Natural killer cell (primary cell): Measurements from ENCODE around the gene MID1. TPM values are rescaled to one million over a fixed set of nuclear protein-coding genes. Genes with fewer than 3 reads are reported as not detected.

Source experiments
- ATAC-seq, 3 donors: fragments of 150-1000 bp in 2 of 3; fragments of 200-7000 bp in 1 of 3; cut with Tn5 transposase; 1 replicate in 1 of 3; 2 replicates in 2 of 3; pipeline ENCODE4 v1.10.0; 2021; ENCODE audit warnings: mild to moderate bottlenecking in 2 of 3, moderate library complexity in 2 of 3
- DNase-seq, 2 donors: peaks; one replicate each; pipeline versions ENCODE4 v3.0.0 to v3.0.0-alpha.2; 2013 to 2021; ENCODE audit warnings: mixed read lengths in 1 of 2
- H3K27ac ChIP-seq: one replicate; pipeline ENCODE4 v1.5.1; 2013; ENCODE audit warnings: mild to moderate bottlenecking, low read length
- H3K27me3 ChIP-seq: one replicate; pipeline ENCODE4 v1.6.1; 2013; ENCODE audit warnings: low read length; ENCODE audit not compliant: control insufficient read depth, insufficient read depth
- H3K36me3 ChIP-seq: one replicate; pipeline ENCODE4 v1.6.1; 2013; ENCODE audit warnings: low read length; ENCODE audit not compliant: control insufficient read depth, insufficient read depth
- H3K4me1 ChIP-seq: one replicate; pipeline ENCODE4 v1.6.1; 2013; ENCODE audit warnings: low read length; ENCODE audit not compliant: control insufficient read depth, insufficient read depth
- H3K4me3 ChIP-seq: one replicate; pipeline ENCODE4 v1.5.1; 2013; ENCODE audit warnings: low read length
- H3K9me3 ChIP-seq: one replicate; pipeline ENCODE4 v1.6.1; 2013; ENCODE audit warnings: low read length; ENCODE audit not compliant: control insufficient read depth, insufficient read depth
- H3K27ac Mint-ChIP-seq, 2 donors: one replicate each; pipeline ENCODE4 v1.8.0; 2022; ENCODE audit warnings: mild to moderate bottlenecking in 2 of 2, mixed read lengths in 2 of 2, moderate library complexity in 1 of 2
- H3K27me3 Mint-ChIP-seq, 2 donors: one replicate each; pipeline ENCODE4 v1.8.0; 2022; ENCODE audit warnings: low read depth in 2 of 2, mixed read lengths in 2 of 2
- H3K36me3 Mint-ChIP-seq: one replicate; pipeline ENCODE4 v1.8.0; 2022; ENCODE audit warnings: mixed read lengths
- H3K4me1 Mint-ChIP-seq, 2 donors: one replicate each; pipeline ENCODE4 v1.8.0; 2022; ENCODE audit warnings: mixed read lengths in 2 of 2
- H3K4me3 Mint-ChIP-seq: one replicate; pipeline ENCODE4 v1.8.0; 2022; ENCODE audit warnings: mild to moderate bottlenecking, moderate library complexity, mixed read lengths
- H3K9me3 Mint-ChIP-seq, 2 donors: one replicate each; pipeline ENCODE4 v1.8.0; 2022; ENCODE audit warnings: mixed read lengths in 2 of 2
- WGBS: methylation state at CpG from one replicate; pipeline ENCODE4 v1.1.7; 2013; ENCODE audit warnings: missing lambda C conversion rate; ENCODE audit not compliant: insufficient coverage; 5-methylcytosine and 5-hydroxymethylcytosine counted together
- intact Hi-C: fragments of 100-400 bp; cut with micrococcal nuclease; formaldehyde crosslinking; loops from one replicate; pipeline ENCODE4 v1.14.2; 2022
- total RNA-seq, 4 donors: library from RNA; stranded (reverse); fragments of 120-200 nt in 1 of 4; gene quantifications; one replicate each; pipeline versions ENCODE4 v1.2.3 to v1.2.4, GENCODE V29; 2013 to 2022
- TF ChIP-seq, protein P1 (sequence below): fragments of 200-600 bp; IDR thresholded peaks from one replicate; pipeline ENCODE4 v1.8.0; 2022; ENCODE audit warnings: antibody characterized with exemption

The MID1 gene
- total RNA-seq, 3 donors from 2014 or later (not counting 1 experiment from before 2014, with no cell fraction given): not detected

DNA sequence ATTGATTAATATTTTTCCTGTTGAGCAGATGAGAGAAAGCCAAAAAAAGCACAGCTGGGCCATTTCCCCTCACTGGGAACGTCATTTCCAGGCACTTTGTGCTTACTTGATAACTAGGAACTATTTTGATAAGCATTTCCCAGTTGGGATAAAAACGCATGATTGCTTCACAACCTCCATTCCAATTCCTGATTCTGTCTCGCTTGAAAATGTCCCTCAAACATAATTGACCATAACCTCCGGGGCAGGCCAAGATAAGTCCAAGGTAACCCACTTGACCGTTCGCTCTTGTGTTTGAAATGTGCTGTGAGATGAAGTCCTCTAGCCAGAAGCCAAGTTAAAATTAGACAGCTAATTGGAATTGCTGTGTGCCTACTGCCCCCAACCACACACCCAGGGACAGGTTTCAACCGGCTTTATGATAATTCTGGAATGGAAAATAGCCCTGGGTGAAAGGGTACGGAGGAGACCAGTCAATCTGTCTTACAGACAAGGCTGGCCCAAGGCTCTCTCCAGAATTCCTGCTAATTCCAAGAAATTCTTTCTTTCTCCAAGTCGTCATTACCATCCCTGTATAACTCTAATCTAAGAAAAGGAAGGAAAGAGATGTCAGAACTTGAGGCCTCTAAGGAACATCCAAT lies 137.1 kb downstream of the MID1 start:
- H3K36me3 Mint-ChIP-seq: no peaks in the 10 kb centered on the region
- no peak overlapping the region for H3K27ac ChIP-seq
- no peaks in the 10 kb centered on the region for H3K4me1 Mint-ChIP-seq
- no peak overlapping the region for H3K27ac Mint-ChIP-seq
- no peaks in the 10 kb centered on the region for H3K4me1 ChIP-seq
- TF ChIP-seq, protein P1, sequence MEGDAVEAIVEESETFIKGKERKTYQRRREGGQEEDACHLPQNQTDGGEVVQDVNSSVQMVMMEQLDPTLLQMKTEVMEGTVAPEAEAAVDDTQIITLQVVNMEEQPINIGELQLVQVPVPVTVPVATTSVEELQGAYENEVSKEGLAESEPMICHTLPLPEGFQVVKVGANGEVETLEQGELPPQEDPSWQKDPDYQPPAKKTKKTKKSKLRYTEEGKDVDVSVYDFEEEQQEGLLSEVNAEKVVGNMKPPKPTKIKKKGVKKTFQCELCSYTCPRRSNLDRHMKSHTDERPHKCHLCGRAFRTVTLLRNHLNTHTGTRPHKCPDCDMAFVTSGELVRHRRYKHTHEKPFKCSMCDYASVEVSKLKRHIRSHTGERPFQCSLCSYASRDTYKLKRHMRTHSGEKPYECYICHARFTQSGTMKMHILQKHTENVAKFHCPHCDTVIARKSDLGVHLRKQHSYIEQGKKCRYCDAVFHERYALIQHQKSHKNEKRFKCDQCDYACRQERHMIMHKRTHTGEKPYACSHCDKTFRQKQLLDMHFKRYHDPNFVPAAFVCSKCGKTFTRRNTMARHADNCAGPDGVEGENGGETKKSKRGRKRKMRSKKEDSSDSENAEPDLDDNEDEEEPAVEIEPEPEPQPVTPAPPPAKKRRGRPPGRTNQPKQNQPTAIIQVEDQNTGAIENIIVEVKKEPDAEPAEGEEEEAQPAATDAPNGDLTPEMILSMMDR: no peak
- DNase-seq: no peak
- no peaks in the 10 kb centered on the region for H3K27me3 Mint-ChIP-seq
- H3K27me3 ChIP-seq: no peaks in the 10 kb centered on the region
- no peak overlapping the region for H3K4me3 Mint-ChIP-seq
- H3K4me3 ChIP-seq: no peak overlapping the region
- intact Hi-C loops: no loop called here
- no peaks in the 10 kb centered on the region for H3K9me3 ChIP-seq
- 96% methylated on average over 3 of the region's 9 CpGs for WGBS
- peaks cover 2% of the 10 kb centered on the region in 2 donors for H3K9me3 Mint-ChIP-seq
- H3K36me3 ChIP-seq: no peaks in the 10 kb centered on the region
- no peak for ATAC-seq

GRCh38 chrX:10482708-10483107 lies 137.7 kb downstream of the MID1 start:
- 90% methylated on average over 4 of the region's 5 CpGs for WGBS
- DNase-seq (no peak), ATAC-seq (no peak)
- H3K4me3 ChIP-seq: no peak overlapping the region
- H3K27ac Mint-ChIP-seq: no peak overlapping the region
- H3K4me3 Mint-ChIP-seq: no peak overlapping the region
- no peaks in the 10 kb centered on the region for H3K9me3 ChIP-seq
- TF ChIP-seq, protein P1: no peak
- intact Hi-C loops: no loop called here
- no peaks in the 10 kb centered on the region for H3K36me3 Mint-ChIP-seq
- H3K27ac ChIP-seq: no peak overlapping the region
- peaks cover 2% of the 10 kb centered on the region in 2 donors for H3K9me3 Mint-ChIP-seq
- no peaks in the 10 kb centered on the region for H3K36me3 ChIP-seq
- no peaks in the 10 kb centered on the region for H3K27me3 ChIP-seq
- no peaks in the 10 kb centered on the region for H3K27me3 Mint-ChIP-seq
- no peaks in the 10 kb centered on the region for H3K4me1 ChIP-seq
- no peaks in the 10 kb centered on the region for H3K4me1 Mint-ChIP-seq

GRCh38 chrX:10482261-10482660 lies 138.1 kb downstream of the MID1 start:
- no peak overlapping the region for H3K27ac ChIP-seq
- Mint-ChIP-seq H3K9me3 (peaks cover 2% of the 10 kb centered on the region in 2 donors), H3K4me1 (no peaks in the 10 kb centered on the region), H3K27me3 (no peaks in the 10 kb centered on the region), H3K4me3 (no peak overlapping the region), H3K36me3 (no peaks in the 10 kb centered on the region), H3K27ac (no peak overlapping the region)
- ATAC-seq: no peak
- no peaks in the 10 kb centered on the region for H3K27me3 ChIP-seq
- no peaks in the 10 kb centered on the region for H3K36me3 ChIP-seq
- TF ChIP-seq, protein P1: no peak
- H3K4me1 ChIP-seq: no peaks in the 10 kb centered on the region
- intact Hi-C loops: no loop called here
- no peaks in the 10 kb centered on the region for H3K9me3 ChIP-seq
- no peak overlapping the region for H3K4me3 ChIP-seq
- DNase-seq: no peak
- WGBS: 67% methylated on average over 9 of the region's 9 CpGs

DNA sequence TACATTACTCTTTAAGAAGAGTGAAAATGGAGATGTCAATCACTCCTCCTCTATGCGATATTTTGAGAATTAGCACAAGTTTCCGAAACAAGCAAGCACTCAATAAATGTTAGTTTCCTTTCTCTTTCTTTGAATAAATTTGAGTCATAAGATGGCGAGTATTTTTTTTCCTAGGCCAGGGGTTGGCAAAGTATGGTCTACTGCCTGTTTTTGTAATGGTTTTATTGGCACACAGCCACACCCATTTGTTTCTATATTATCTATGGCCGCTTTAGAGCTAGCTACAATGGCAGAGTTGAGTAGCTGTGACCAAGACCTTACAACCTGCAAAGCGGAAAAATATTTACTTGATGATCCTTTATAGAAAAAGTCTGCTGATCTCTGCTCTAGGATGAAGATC lies 139.5 kb downstream of the MID1 start:
- WGBS: 80% methylated on average over 2 of the region's 5 CpGs
- TF ChIP-seq, protein P1: no peak
- H3K4me3 ChIP-seq: no peak overlapping the region
- no peak overlapping the region for H3K27ac ChIP-seq
- H3K36me3 ChIP-seq: no peaks in the 10 kb centered on the region
- intact Hi-C loops: no loop called here
- no peaks in the 10 kb centered on the region for H3K4me1 ChIP-seq
- no peak overlapping the region for H3K27ac Mint-ChIP-seq
- ATAC-seq (no peak), DNase-seq (no peak)
- no peaks in the 10 kb centered on the region for H3K36me3 Mint-ChIP-seq
- no peak overlapping the region for H3K4me3 Mint-ChIP-seq
- H3K27me3 ChIP-seq: no peaks in the 10 kb centered on the region
- H3K27me3 Mint-ChIP-seq: no peaks in the 10 kb centered on the region
- H3K9me3 ChIP-seq: no peaks in the 10 kb centered on the region
- no peaks in the 10 kb centered on the region for H3K4me1 Mint-ChIP-seq
- H3K9me3 Mint-ChIP-seq: peaks cover 2% of the 10 kb centered on the region in 2 donors
